H9 (cell line): Measurements from ENCODE around the gene ACP3. TPM values are rescaled to one million over a fixed set of nuclear protein-coding genes. Genes with fewer than 3 reads are reported as not detected.

ENCODE experiments used
- DNase-seq: peaks from one replicate; pipeline ENCODE4 v3.0.0-alpha.2; 2017
- H2AFZ ChIP-seq: one replicate; pipeline ENCODE4 v1.6.1; 2013; ENCODE audit warnings: mild to moderate bottlenecking, low read length, control low read depth, moderate library complexity
- H2AK5ac ChIP-seq: 2 replicates; pipeline ENCODE4 v1.6.1; 2013; ENCODE audit warnings: low read length, control low read depth, mixed read lengths; ENCODE audit not compliant: insufficient read length
- H2BK120ac ChIP-seq: one replicate; pipeline ENCODE4 v1.6.1; 2013; ENCODE audit warnings: low read depth, mild to moderate bottlenecking, low read length, control low read depth, inconsistent platforms; ENCODE audit not compliant: poor library complexity, severe bottlenecking
- H2BK12ac ChIP-seq: 2 replicates; pipeline ENCODE4 v1.6.1; 2013; ENCODE audit warnings: low read length, control low read depth, mixed read lengths, low read depth; ENCODE audit not compliant: insufficient read length
- H2BK15ac ChIP-seq: 2 replicates; pipeline ENCODE4 v1.6.1; 2013; ENCODE audit warnings: low read depth, low read length, control low read depth
- H2BK20ac ChIP-seq: one replicate; pipeline ENCODE4 v1.6.1; 2013; ENCODE audit warnings: low read depth, mild to moderate bottlenecking, low read length, control low read depth, inconsistent platforms; ENCODE audit not compliant: poor library complexity, severe bottlenecking
- H2BK5ac ChIP-seq: 2 replicates; pipeline ENCODE4 v1.6.1; 2013; ENCODE audit warnings: low read length, control low read depth, mixed read lengths; ENCODE audit not compliant: insufficient read length
- H3K14ac ChIP-seq: 2 replicates; pipeline ENCODE4 v1.6.1; 2013; ENCODE audit warnings: low read length, control low read depth; ENCODE audit not compliant: insufficient read depth
- H3K18ac ChIP-seq: 2 replicates; pipeline ENCODE4 v1.6.1; 2013; ENCODE audit warnings: low read depth, mild to moderate bottlenecking, mixed read lengths, low read length, control low read depth; ENCODE audit not compliant: insufficient read length
- H3K23ac ChIP-seq: 2 replicates; pipeline ENCODE4 v1.6.1; 2013; ENCODE audit warnings: low read length, control low read depth, mixed read lengths, low read depth; ENCODE audit not compliant: insufficient read length
- H3K23me2 ChIP-seq: 2 replicates; pipeline ENCODE4 v1.6.1; 2013; ENCODE audit warnings: low read depth, mild to moderate bottlenecking, mixed read lengths, low read length, control low read depth; ENCODE audit not compliant: insufficient read length, poor library complexity, severe bottlenecking
- H3K27ac ChIP-seq: 2 replicates; pipeline ENCODE4 v1.5.1; 2013; ENCODE audit warnings: low read length, control low read depth, mixed read lengths, low read depth; ENCODE audit not compliant: insufficient read length
- H3K27me3 ChIP-seq: 2 replicates; pipeline ENCODE4 v1.6.1; 2013; ENCODE audit warnings: low read length, control low read depth, inconsistent platforms; ENCODE audit not compliant: insufficient read depth
- H3K4ac ChIP-seq: 2 replicates; pipeline ENCODE4 v1.6.1; 2013; ENCODE audit warnings: low read depth, mild to moderate bottlenecking, control low read depth, inconsistent platforms, low read length, moderate library complexity
- H3K4me1 ChIP-seq: 2 replicates; pipeline ENCODE4 v1.6.1; 2013; ENCODE audit warnings: low read length, control low read depth, inconsistent platforms; ENCODE audit not compliant: insufficient read depth
- H3K4me2 ChIP-seq: 2 replicates; pipeline ENCODE4 v1.6.1; 2013; ENCODE audit warnings: low read length, control low read depth, mixed read lengths; ENCODE audit not compliant: insufficient read length, insufficient read depth
- H3K56ac ChIP-seq: 2 replicates; pipeline ENCODE4 v1.6.1; 2013; ENCODE audit warnings: low read depth, mild to moderate bottlenecking, mixed read lengths, low read length, control low read depth; ENCODE audit not compliant: insufficient read length
- H3K79me1 ChIP-seq: 2 replicates; pipeline ENCODE4 v1.6.1; 2013; ENCODE audit warnings: low read depth, mild to moderate bottlenecking, moderate library complexity, low read length, control low read depth, inconsistent platforms; ENCODE audit not compliant: insufficient read depth, poor library complexity, severe bottlenecking
- H3K79me2 ChIP-seq: 2 replicates; pipeline ENCODE4 v1.6.1; 2013; ENCODE audit warnings: low read length, control low read depth, inconsistent platforms; ENCODE audit not compliant: insufficient read depth
- H3K9ac ChIP-seq: 2 replicates; pipeline ENCODE4 v1.6.1; 2013; ENCODE audit warnings: low read length, control low read depth, mixed read lengths; ENCODE audit not compliant: insufficient read length; ENCODE audit errors: extremely low read depth
- H3K9me3 ChIP-seq: one replicate; pipeline ENCODE4 v1.6.1; 2013; ENCODE audit warnings: low read depth, low read length, inconsistent platforms; ENCODE audit not compliant: control insufficient read depth
- H3T11ph ChIP-seq: one replicate; pipeline ENCODE4 v1.6.1; 2013; ENCODE audit warnings: mild to moderate bottlenecking, low read length, control low read depth, inconsistent platforms
- H4K20me1 ChIP-seq: one replicate; pipeline ENCODE4 v1.6.1; 2013; ENCODE audit not compliant: control insufficient read depth, insufficient read length, insufficient read depth
- H4K5ac ChIP-seq: 2 replicates; pipeline ENCODE4 v1.6.1; 2013; ENCODE audit warnings: low read depth, mild to moderate bottlenecking, mixed read lengths, low read length, control low read depth; ENCODE audit not compliant: insufficient read length
- H4K8ac ChIP-seq: replicated peaks from 2 replicates; pipeline ENCODE4 v1.6.1; 2013; ENCODE audit warnings: low read length, control low read depth, mixed read lengths, low read depth; ENCODE audit not compliant: insufficient read length
- H4K91ac ChIP-seq: 2 replicates; pipeline ENCODE4 v1.6.1; 2013; ENCODE audit warnings: low read depth, mild to moderate bottlenecking, moderate library complexity, mixed read lengths, low read length, control low read depth; ENCODE audit not compliant: insufficient read length
- H3K27ac Mint-ChIP-seq, 3 experiments: 2 replicates in 2 of 3; 3 replicates in 1 of 3; pipeline ENCODE4 v1.8.0; 2020 to 2021; ENCODE audit warnings: mixed read lengths in 3 of 3, mild to moderate bottlenecking in 1 of 3, moderate library complexity in 1 of 3
- H3K27me3 Mint-ChIP-seq: 2 replicates; pipeline ENCODE4 v1.8.0; 2021; ENCODE audit warnings: low read depth, mild to moderate bottlenecking, moderate library complexity, mixed read lengths
- H3K36me3 Mint-ChIP-seq, 3 experiments: 2 replicates in 2 of 3; 3 replicates in 1 of 3; pipeline ENCODE4 v1.8.0; 2020 to 2021; ENCODE audit warnings: low read depth in 3 of 3, mixed read lengths in 3 of 3; ENCODE audit not compliant: insufficient read depth in 1 of 3
- H3K4me1 Mint-ChIP-seq, 2 experiments: 2 replicates each; pipeline ENCODE4 v1.8.0; 2020; ENCODE audit warnings: mixed read lengths in 2 of 2
- H3K4me3 Mint-ChIP-seq, 2 experiments: 2 replicates in 1 of 2; 3 replicates in 1 of 2; pipeline ENCODE4 v1.8.0; 2020 to 2021; ENCODE audit warnings: mild to moderate bottlenecking in 2 of 2, mixed read lengths in 2 of 2, moderate library complexity in 1 of 2
- H3K9me3 Mint-ChIP-seq, 2 experiments: 2 replicates in 1 of 2; 3 replicates in 1 of 2; pipeline ENCODE4 v1.8.0; 2020; ENCODE audit warnings: mild to moderate bottlenecking in 2 of 2, mixed read lengths in 2 of 2, moderate library complexity in 1 of 2
- CTCF ChIP-seq: fragments of 200-600 bp; sonication (generic); conservative IDR thresholded peaks from 3 replicates; pipeline ENCODE4 v1.8.0; 2021; ENCODE audit warnings: antibody characterized with exemption, mild to moderate bottlenecking
- WGBS: extraction: QIAGEN DNeasy Blood & Tissue Kit; methylation state at CpG from one replicate; pipeline ENCODE4 v1.1.7; 2013; ENCODE audit warnings: missing lambda C conversion rate, low lambda C conversion rate, mixed read lengths; ENCODE audit not compliant: insufficient read length; ENCODE audit errors: extremely low coverage; 5-methylcytosine and 5-hydroxymethylcytosine counted together
- total RNA-seq: library from RNA; stranded (reverse); gene quantifications from 2 replicates; pipeline ENCODE4 v1.2.1, GENCODE V29; 2021

The ACP3 gene
- total RNA-seq, 1 experiment from 2014 or later = 0.17 TPM

- Mint-ChIP-seq H3K4me1 (peaks cover 37 to 38% of the 10 kb centered on the region in 2 experiments), H3K36me3 (peaks cover 6 to 14% (median 9%) of the 10 kb centered on the region in 3 experiments; a peak in 4 of 7 replicates), H3K27me3 (no peaks in the 10 kb centered on the region), H3K4me3 (no peak overlapping the region), H3K9me3 (peaks cover 9 to 12% of the 10 kb centered on the region in 2 experiments), H3K27ac (peak overlapping the region in 1 of 3 experiments; percentile 54; a peak in 2 of 7 replicates)
- no peak overlapping the region for H4K8ac ChIP-seq
- no peak for DNase-seq
- no peaks in the 10 kb centered on the region for H3K79me1 ChIP-seq
- H3K9me3 ChIP-seq = no peaks in the 10 kb centered on the region
- H4K5ac ChIP-seq = no peak overlapping the region
- no peak overlapping the region for H2AK5ac ChIP-seq
- H3K9ac ChIP-seq = no peak overlapping the region
- no peak overlapping the region for H3K56ac ChIP-seq
- WGBS = no CpG with 5 or more reads among the region's 5 CpGs
- H3K4ac ChIP-seq = no peak overlapping the region
- H3K27ac ChIP-seq = no peak overlapping the region
- no peaks in the 10 kb centered on the region for H3K27me3 ChIP-seq
- no peak overlapping the region for H3K14ac ChIP-seq
- H3K18ac ChIP-seq = no peak overlapping the region
- H3K23ac ChIP-seq = no peak overlapping the region
- no peak overlapping the region for H2BK20ac ChIP-seq
- H3K23me2 ChIP-seq = no peaks in the 10 kb centered on the region
- H2BK5ac ChIP-seq = no peak overlapping the region
- no peak overlapping the region for H3T11ph ChIP-seq
- no peak overlapping the region for H3K4me2 ChIP-seq
- no peaks in the 10 kb centered on the region for H3K79me2 ChIP-seq
- H3K4me1 ChIP-seq = peaks cover 14% of the 10 kb centered on the region; the same call in 1 of the 2 replicates
- peak overlapping the region; percentile 90 for H2AFZ ChIP-seq
- no peaks in the 10 kb centered on the region for H4K20me1 ChIP-seq
- no peak overlapping the region for H2BK12ac ChIP-seq
- no peak for TF ChIP-seq CTCF
- H2BK15ac ChIP-seq = no peak overlapping the region
- H2BK120ac ChIP-seq = no peak overlapping the region
- H4K91ac ChIP-seq = no peak overlapping the region
Observed at GRCh38 chr3:132283916-132284405, 33.2 kb upstream of the ACP3 start.
